Stimulated activated CD8-positive, alpha-beta memory T cell treated with anti-CD3 and anti-CD28 coated beads, Interleukin-12 subunit alpha, Interleukin-12 subunit beta, amount 100 ng/mL, for 24 hours (primary cell): ENCODE results near the gene LGALS4.
"Not testable (repeated sequence)": the region's sequence is repeated elsewhere in the genome, so short reads cannot be mapped to it uniquely, and the experiment has no call there.

Experiments
- DNase-seq: peaks from one replicate; pipeline ENCODE4 v3.0.0-alpha.2; 2020; ENCODE audit errors: extremely low read depth

LGALS4 gene

DNA sequence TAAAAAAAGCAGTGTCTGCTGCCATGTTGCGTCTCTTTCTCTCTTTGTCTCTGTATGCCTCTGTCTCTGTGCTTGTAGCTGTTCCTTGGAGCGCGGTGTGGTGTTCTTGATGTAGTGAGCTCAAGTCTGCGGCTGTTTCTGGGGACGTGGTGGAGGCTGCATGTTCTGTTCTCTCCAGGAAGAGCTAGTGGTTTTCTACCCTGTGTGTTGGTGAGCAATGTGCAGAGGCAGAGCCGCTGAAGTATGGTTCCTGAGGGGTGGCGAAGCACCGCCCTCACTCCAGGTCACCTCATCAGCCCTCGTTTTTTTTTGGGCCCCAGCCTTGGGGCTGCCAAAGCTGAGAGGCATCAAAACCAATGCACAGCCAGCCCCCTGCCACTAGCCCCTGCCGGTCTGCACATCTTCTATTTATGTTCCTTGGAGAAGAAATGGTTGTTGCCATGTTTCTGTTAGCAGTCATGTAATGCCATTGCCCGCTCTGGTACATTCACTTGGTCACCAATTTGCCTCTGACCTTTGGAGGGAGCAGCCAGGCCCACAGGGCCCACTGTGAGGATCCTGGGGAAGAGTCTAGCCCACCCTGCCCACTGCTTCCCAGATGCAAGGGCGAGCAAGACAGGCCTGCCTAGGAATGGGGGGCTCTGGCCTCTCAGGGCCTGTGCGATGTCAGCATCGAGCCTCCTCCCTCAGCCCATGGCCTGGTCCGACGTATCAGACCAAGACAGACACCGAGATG, 29.9 kb upstream of the LGALS4 start:
- no peak for DNase-seq

DNA sequence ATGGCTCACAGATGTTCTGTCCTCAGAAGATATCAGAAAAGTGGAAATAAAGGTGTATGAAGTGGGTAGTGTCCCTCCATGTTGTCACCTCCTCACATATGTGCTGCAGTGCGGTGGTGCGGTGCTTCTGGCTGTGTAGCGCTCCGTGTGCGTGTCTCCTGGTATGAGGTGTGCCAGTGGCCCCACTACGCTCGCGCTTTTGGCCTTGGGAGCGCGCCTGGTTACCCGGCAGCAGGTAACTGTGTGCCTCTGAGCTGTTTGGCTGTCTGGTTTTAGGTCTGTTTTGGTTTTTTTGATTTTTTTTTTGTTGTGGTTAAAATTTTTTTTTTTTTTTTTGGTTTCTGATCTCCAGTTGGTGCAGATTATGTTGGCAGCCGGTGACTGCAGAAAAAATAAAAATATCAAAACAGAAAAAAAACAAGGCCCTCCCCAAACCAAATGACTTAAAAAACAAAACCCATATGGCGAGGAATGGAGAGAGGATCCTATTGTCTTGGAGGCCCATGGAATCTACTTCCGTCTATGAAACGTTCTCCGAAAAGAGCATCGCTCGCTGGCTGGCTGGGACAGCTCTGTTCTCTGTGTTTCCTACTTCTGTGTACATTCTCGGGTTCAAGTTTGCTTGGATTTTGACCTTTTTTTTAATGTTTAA, 29.2 kb upstream of the LGALS4 start:
- DNase-seq: no peak

DNA sequence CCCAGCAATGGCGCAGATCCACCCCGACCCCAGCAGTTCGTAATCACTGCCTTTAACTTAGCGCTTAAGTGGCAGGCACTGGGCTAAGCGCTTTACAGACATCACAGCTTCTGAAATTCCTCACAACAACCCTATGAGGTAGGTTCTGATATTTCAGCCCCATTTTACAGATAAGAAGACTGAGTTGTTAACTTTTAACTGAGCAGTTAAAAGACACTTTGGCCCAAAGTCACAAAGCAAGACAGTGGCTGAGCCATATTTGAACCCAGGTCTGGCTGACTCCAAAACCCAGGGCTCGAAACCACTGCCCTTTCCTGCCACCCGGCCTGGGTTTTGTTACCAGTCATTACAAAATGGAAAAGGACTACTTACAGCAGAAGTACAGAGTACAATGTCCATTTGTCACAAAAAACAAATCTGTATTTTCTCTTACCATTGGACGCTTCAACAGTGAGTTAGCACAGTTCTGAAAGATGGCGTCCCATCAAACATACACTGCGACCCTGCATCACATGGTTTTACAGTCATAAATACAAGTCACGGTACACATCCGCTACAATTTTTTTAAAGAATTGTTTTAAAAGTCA, 28.5 kb upstream of the LGALS4 start:
- DNase-seq: no peak

GRCh38 chr19:38840583-38840968, 27.8 kb upstream of the LGALS4 start:
- DNase-seq: no peak

DNA sequence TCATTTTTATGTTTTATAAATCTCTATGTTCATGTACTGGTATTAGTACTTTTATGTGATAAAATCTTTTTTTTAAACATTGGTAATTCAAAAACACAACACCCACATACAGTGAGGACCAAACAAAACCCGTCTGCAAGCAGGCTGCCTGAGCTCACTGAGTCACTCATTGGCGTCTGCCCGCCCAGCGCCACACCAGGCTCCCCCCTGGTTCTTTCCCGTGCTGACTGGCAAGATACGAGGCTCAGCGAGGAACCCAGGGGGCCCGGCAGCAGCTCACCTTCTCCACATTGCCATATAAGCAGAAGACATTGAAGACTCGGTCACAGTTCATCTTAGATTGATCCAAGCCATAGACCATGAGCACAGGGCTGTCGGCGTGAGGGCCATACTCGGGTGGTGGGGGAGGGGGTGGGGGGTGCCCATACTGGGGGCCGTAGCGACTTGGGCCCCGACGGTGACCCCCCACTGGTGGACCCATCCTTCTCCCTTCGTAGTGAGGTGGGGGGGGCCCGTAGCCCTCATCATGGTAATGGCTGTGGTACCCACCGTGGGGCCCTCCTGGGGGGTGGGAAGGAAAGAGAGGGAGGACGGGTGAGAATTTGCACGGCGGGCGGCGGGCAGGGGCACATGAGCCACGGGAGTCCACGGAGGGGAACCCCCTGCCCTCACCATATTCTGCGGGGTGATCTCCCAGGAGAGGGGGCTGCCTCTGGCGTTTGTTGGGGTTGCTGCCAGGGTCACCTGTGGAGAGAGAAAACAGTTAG, 27.3 kb upstream of the LGALS4 start:
- no peak for DNase-seq

- no peak for DNase-seq
Observed at GRCh38 chr19:38838986-38839761, 26.4 kb upstream of the LGALS4 start.

DNA sequence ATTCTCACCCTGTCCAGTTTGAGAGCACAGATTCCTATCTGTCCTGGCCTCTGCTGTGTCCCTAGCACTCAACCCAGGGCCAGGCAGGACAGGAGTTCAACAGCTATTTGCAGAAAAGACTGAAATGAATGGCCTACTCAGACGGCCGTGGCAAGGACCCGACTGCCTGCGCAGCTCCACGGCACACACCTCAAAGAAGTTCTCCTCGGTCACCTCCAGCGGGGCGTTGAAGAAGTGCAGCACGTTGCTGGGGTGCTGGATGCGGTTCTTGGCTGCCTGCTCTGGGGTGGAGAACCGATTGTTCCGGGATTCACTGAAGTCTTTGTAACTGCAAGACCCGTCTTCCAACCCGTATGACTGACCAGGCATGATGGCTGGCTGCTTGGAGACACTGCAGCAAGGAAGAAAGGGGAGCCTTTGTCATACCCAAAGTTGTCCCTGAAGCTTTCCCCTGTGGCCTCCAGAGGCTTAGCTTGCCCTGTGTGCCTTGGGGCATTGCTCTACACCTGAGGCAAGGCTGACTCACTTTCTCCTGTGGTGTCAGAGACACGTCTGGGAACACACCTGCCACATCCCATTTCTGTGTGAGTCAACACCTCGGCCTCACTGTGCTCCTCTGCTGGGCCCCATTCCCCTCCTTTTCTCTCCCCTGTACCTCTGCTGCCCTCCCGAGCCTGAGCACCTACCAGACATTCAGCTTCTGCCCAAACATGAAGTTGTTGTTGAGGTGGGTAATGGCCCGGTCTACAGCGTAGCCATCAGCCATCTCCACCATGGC, 25.7 kb upstream of the LGALS4 start:
- DNase-seq: no peak

DNA sequence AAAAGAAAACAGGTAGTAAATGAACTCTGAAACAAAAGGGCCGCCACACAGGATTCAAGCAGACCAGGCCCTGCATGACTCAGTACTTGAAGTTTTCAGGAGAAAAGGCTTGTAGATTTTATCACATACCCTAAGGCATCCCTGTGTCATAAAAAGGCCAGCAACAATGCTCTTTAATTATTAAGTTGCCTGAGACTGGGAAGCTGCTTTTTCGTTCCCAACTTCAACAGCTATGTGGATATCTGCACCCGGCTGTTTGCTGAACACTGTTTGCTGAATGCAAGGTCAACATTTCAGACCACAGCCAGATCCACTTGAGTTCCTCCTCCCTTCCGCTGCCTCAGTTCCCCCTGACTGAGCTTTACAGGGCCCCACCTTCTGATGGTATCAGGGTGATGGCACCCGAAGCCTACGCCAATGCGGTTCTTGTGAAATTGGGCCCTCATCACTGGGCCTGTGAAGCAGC, 24.9 kb upstream of the LGALS4 start:
- no peak for DNase-seq

DNA sequence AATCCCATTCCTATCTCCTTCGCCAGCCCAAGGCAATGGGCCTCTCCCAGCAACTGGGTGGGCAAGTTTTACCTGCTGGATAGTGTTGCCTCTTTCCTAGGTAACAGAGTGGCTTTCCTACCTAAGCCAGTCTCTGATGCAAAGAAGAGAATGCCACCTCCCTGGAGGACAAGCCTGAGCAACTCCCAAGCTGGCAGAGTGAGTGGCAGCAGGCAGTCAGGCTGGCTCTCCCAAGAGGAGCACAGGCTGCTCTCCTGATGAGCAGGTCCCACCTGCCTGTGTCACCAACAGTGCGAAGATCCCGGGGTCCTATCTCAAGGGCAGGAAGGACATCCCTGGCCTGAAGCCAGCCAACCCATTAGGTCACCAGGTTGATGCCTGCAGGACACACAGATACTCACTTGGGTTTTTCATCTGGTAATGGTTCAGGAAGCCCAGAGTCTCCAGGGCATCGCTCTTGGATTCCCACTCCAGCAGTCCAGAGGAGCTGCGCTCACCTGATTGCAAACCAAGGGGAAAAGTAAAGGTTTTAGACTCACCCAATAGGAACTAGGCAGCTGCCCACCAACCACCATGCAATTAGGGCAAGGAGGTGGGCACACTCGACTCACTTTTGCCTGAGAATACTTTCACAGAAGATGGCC, 24.4 kb upstream of the LGALS4 start:
- no peak for DNase-seq

- no peak for DNase-seq
Observed at GRCh38 chr19:38836159-38836982, 23.6 kb upstream of the LGALS4 start.

DNA sequence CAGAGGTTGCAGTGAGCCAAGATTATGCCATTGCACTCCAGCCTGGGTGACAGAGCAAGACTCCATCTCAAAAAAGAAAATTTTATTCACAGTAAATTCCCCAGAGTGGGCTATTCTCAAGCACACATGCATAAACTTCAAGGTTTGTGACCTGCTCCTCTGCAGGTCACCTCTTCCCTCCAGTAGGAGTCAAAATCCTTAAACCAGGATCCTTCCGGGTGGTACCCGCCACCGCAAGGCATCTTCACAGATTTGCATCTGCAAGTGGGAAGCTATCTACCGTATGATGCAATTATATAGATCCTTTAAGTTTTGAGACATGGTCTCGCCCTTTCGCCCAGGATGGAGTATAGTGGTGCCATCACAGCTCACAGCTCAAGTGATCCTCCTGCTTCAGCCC, 21.8 kb upstream of the LGALS4 start:
- DNase-seq: no peak

DNA sequence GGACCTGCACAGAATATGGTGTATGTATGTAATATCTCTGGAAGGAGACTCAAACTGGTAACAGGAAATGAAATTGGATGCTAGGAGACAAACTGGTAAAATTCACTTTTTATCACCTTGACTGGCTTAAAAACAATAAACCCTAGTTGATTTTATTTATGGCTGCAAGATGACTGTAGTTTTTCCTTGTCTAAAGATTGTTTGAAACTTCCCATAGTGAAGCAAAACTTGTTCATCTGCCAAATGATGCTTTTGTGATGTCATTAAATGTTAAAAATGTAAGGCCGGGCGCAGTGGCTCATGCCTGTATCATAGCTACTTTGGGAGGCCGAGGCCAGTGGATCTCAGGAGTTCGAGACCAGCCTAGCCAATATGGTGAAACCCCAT, 21.4 kb upstream of the LGALS4 start:
- no peak for DNase-seq

GRCh38 chr19:38833092-38833425, 20.3 kb upstream of the LGALS4 start:
- DNase-seq: no peak

- no peak for DNase-seq
Observed at GRCh38 chr19:38831142-38831605, 18.4 kb upstream of the LGALS4 start.

DNA sequence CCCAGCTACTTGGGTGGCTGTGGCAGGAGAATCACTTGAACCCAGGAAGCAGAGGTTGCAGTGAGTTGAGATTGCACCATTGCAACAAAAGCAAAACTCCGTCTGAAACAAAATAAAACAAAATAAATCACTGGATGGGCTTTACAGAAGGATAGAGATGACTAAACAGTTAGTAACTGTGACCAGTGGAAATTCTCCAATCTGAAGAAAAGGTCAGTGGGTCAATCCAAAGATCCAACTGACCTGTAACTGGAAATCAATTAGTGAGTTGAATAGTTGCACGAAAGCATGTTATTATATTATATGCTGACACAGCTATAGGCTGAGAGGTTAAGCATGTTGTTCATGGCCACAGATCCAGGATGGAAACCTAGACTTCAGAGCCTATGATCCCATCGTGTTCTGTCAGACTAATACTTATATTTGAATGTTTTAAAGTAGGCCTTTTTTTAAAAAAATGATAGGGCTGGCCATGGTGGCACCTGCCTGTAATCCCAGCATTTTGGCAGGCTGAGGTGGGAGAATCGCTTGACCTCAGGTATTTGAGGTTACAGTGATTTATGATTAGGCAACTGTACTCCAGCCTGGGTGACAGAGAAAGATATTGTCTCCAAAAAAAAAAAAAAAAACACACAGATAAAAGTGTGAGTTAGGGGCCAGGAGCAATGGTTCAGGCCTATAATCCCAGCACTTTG, 17.4 kb upstream of the LGALS4 start:
- no peak for DNase-seq

GRCh38 chr19:38829203-38829602, 16.5 kb upstream of the LGALS4 start:
- not testable (repeated sequence) for DNase-seq

- DNase-seq: no peak
Observed at GRCh38 chr19:38826856-38827551, 14.3 kb upstream of the LGALS4 start.

GRCh38 chr19:38825936-38826335, 13.2 kb upstream of the LGALS4 start:
- not testable (repeated sequence) for DNase-seq
